H1 (cell line): Measurements from ENCODE around the gene ADRM1.

Experiments used
- CHD1 ChIP-seq: IDR thresholded peaks from 2 replicates; pipeline ENCODE4 v1.6.1; 2012; ENCODE audit warnings: low read depth, low read length, improper control_type of control experiment
- EP300 ChIP-seq, 2 experiments: IDR thresholded peaks; 1 replicate in 1 of 2; 2 replicates in 1 of 2; pipeline ENCODE4 v1.6.1; 2011 to 2012; ENCODE audit warnings: low read depth in 2 of 2, low read length in 2 of 2, mild to moderate bottlenecking in 2 of 2, borderline replicate concordance in 1 of 2, inconsistent platforms in 1 of 2, moderate library complexity in 1 of 2
- EZH2 ChIP-seq: fragments of 200-600 bp; sonication (generic); IDR thresholded peaks from 2 replicates; pipeline ENCODE4 v1.7.1; 2012; ENCODE audit warnings: low read depth, mild to moderate bottlenecking, moderate library complexity, low read length, inconsistent platforms; ENCODE audit not compliant: severe bottlenecking
- GTF2F1 ChIP-seq: IDR thresholded peaks from 2 replicates; pipeline ENCODE4 v1.6.1; 2012; ENCODE audit warnings: low read depth, low read length, improper control_type of control experiment, borderline replicate concordance
- JUN ChIP-seq: IDR thresholded peaks from 2 replicates; pipeline ENCODE4 v1.6.1; 2011; ENCODE audit warnings: low read depth, mild to moderate bottlenecking, improper control_type of control experiment, low read length
- KDM1A ChIP-seq: fragments of 200-600, 300-600 bp; sonication (generic); IDR thresholded peaks from 2 replicates; pipeline ENCODE4 v1.7.1; 2016; ENCODE audit warnings: mild to moderate bottlenecking, low read length, borderline replicate concordance
- POLR2A ChIP-seq, 2 experiments: IDR thresholded peaks; 1 replicate in 1 of 2; 2 replicates in 1 of 2; pipeline ENCODE4 v1.6.1; 2011; ENCODE audit warnings: low read depth in 2 of 2, low read length in 2 of 2, mild to moderate bottlenecking in 2 of 2; ENCODE audit errors: control extremely low read depth in 1 of 2
- TAF1 ChIP-seq: IDR thresholded peaks from 2 replicates; pipeline ENCODE4 v1.6.1; 2011; ENCODE audit warnings: mild to moderate bottlenecking, low read depth, low read length
- TEAD4 ChIP-seq: IDR thresholded peaks from 2 replicates; pipeline ENCODE4 v1.6.1; 2012; ENCODE audit warnings: low read depth, low read length, inconsistent platforms, mixed read lengths
- YY1 ChIP-seq: IDR thresholded peaks from 2 replicates; pipeline ENCODE4 v1.6.1; 2011; ENCODE audit warnings: low read depth, mild to moderate bottlenecking, low read length
- TF ChIP-seq, protein P1 (sequence below), 3 experiments: IDR thresholded peaks; 1 replicate in 2 of 3; 2 replicates in 1 of 3; pipeline versions ENCODE4 v1.5.1 to v1.6.1; 2011; ENCODE audit warnings: low read length in 3 of 3, mild to moderate bottlenecking in 3 of 3, inconsistent platforms in 2 of 3, low read depth in 1 of 3, moderate library complexity in 1 of 3; ENCODE audit not compliant: insufficient read depth in 1 of 3; ENCODE audit errors: control extremely low read depth in 1 of 3
- TF ChIP-seq, protein P2 (sequence below): IDR thresholded peaks from 2 replicates; pipeline ENCODE4 v1.6.1; 2012; ENCODE audit warnings: inconsistent platforms
- TF ChIP-seq, protein P3 (sequence below): IDR thresholded peaks from 2 replicates; pipeline ENCODE4 v1.6.1; 2012; ENCODE audit warnings: low read length, inconsistent platforms

DNA sequence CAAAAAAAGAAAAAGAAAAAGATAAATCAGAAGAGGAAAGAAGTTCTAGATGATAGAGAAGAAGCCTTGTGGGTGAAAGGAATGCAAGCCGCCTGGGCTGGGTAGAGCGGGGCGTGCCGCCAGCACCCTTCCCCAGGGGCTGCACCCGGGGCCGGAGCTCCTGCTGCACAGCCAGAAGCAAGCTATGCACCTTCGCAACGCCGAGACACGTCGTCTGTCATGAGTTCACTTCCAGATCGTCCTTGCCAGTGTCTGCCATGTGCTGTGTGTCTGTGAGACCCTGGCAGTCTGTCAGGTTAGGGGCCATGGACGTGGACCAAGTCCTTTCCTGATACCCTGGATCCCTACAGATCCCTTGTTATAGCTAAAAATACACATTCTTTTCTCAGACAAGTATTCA, 25.5 kb upstream of the ADRM1 start:
- TF ChIP-seq, protein P1, sequence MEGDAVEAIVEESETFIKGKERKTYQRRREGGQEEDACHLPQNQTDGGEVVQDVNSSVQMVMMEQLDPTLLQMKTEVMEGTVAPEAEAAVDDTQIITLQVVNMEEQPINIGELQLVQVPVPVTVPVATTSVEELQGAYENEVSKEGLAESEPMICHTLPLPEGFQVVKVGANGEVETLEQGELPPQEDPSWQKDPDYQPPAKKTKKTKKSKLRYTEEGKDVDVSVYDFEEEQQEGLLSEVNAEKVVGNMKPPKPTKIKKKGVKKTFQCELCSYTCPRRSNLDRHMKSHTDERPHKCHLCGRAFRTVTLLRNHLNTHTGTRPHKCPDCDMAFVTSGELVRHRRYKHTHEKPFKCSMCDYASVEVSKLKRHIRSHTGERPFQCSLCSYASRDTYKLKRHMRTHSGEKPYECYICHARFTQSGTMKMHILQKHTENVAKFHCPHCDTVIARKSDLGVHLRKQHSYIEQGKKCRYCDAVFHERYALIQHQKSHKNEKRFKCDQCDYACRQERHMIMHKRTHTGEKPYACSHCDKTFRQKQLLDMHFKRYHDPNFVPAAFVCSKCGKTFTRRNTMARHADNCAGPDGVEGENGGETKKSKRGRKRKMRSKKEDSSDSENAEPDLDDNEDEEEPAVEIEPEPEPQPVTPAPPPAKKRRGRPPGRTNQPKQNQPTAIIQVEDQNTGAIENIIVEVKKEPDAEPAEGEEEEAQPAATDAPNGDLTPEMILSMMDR (IDR thresholded peaks at IDR 0.05; ENCODE audit: control extremely low read depth in 1 of 3, insufficient read depth in 1 of 3, low read depth in 1 of 3, low read length in 3 of 3), result no peak
- TF ChIP-seq POLR2A (IDR thresholded peaks at IDR 0.05; ENCODE audit: control extremely low read depth in 1 of 2, low read depth in 2 of 2, low read length in 2 of 2) (no peak), GTF2F1 (no peak), TEAD4 (no peak), KDM1A (no peak), CHD1 (no peak), EZH2 (no peak), EP300 (IDR thresholded peaks at IDR 0.05; ENCODE audit: borderline replicate concordance in 1 of 2, low read depth in 2 of 2, low read length in 2 of 2) (no peak), TAF1 (no peak), JUN (no peak), YY1 (no peak)
- TF ChIP-seq, protein P2, sequence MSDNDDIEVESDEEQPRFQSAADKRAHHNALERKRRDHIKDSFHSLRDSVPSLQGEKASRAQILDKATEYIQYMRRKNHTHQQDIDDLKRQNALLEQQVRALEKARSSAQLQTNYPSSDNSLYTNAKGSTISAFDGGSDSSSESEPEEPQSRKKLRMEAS, result no peak
- TF ChIP-seq, protein P3, sequence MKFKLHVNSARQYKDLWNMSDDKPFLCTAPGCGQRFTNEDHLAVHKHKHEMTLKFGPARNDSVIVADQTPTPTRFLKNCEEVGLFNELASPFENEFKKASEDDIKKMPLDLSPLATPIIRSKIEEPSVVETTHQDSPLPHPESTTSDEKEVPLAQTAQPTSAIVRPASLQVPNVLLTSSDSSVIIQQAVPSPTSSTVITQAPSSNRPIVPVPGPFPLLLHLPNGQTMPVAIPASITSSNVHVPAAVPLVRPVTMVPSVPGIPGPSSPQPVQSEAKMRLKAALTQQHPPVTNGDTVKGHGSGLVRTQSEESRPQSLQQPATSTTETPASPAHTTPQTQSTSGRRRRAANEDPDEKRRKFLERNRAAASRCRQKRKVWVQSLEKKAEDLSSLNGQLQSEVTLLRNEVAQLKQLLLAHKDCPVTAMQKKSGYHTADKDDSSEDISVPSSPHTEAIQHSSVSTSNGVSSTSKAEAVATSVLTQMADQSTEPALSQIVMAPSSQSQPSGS, result no peak
